ENCODE measurements around the gene HMGB3.

- TF ChIP-seq RXRA (IDR thresholded peaks at IDR 0.05; ENCODE audit: borderline replicate concordance, low read depth) (no peak), SIN3A (IDR thresholded peaks at IDR 0.05; ENCODE audit: borderline replicate concordance, low read depth, low read length) (no peak), TCF12 (IDR thresholded peaks at IDR 0.05) (no peak), RCOR1 (IDR thresholded peaks at IDR 0.05; ENCODE audit: low read length) (no peak), TAF1 (IDR thresholded peaks at IDR 0.05; ENCODE audit: borderline replicate concordance, low read depth, low read length) (no peak), MEF2A (IDR thresholded peaks at IDR 0.05; ENCODE audit: borderline replicate concordance, low read depth) (no peak), FOSL2 (IDR thresholded peaks at IDR 0.05; ENCODE audit: borderline replicate concordance, low read depth) (no peak), EZH2phosphoT487 (IDR thresholded peaks at IDR 0.05; ENCODE audit: borderline replicate concordance, low read depth) (no peak), JUND (IDR thresholded peaks at IDR 0.05) (no peak), FOXM1 (IDR thresholded peaks at IDR 0.05; ENCODE audit: low read depth) (no peak), MXI1 (IDR thresholded peaks at IDR 0.05; ENCODE audit: low read depth, low read length) (no peak)
- TF ChIP-seq, protein P1, sequence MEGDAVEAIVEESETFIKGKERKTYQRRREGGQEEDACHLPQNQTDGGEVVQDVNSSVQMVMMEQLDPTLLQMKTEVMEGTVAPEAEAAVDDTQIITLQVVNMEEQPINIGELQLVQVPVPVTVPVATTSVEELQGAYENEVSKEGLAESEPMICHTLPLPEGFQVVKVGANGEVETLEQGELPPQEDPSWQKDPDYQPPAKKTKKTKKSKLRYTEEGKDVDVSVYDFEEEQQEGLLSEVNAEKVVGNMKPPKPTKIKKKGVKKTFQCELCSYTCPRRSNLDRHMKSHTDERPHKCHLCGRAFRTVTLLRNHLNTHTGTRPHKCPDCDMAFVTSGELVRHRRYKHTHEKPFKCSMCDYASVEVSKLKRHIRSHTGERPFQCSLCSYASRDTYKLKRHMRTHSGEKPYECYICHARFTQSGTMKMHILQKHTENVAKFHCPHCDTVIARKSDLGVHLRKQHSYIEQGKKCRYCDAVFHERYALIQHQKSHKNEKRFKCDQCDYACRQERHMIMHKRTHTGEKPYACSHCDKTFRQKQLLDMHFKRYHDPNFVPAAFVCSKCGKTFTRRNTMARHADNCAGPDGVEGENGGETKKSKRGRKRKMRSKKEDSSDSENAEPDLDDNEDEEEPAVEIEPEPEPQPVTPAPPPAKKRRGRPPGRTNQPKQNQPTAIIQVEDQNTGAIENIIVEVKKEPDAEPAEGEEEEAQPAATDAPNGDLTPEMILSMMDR (IDR thresholded peaks at IDR 0.05): no peak
These were observed 14.0 kb upstream of the HMGB3 start for GRCh38 chrX:150968862-150969720.

Measured in SK-N-SH (cell line).